ENCODE results near the gene GAD1.
A peak's percentile ranks its signal among the peaks of the same experiment; 100 is the strongest.

The GAD1 gene

DNA sequence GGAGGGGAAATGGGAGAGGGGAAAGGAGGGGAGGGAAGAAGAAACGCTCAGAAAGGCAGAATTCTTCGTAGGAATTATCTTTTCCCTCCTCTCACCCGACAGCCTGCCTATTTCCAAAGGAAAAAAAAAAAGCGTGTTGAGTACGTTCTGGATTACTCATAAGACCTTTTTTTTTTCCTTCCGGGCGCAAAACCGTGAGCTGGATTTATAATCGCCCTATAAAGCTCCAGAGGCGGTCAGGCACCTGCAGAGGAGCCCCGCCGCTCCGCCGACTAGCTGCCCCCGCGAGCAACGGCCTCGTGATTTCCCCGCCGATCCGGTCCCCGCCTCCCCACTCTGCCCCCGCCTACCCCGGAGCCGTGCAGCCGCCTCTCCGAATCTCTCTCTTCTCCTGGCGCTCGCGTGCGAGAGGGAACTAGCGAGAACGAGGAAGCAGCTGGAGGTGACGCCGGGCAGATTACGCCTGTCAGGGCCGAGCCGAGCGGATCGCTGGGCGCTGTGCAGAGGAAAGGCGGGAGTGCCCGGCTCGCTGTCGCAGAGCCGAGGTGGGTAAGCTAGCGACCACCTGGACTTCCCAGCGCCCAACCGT, at the start of gene GAD1:
TSS of gene GAD1 (plus strand) at position 384 of the 589 bp plus-strand sequence. CDS start 1,705 bp downstream, outside the sequence.
- peak; percentile 67 for DNase-seq

DNA sequence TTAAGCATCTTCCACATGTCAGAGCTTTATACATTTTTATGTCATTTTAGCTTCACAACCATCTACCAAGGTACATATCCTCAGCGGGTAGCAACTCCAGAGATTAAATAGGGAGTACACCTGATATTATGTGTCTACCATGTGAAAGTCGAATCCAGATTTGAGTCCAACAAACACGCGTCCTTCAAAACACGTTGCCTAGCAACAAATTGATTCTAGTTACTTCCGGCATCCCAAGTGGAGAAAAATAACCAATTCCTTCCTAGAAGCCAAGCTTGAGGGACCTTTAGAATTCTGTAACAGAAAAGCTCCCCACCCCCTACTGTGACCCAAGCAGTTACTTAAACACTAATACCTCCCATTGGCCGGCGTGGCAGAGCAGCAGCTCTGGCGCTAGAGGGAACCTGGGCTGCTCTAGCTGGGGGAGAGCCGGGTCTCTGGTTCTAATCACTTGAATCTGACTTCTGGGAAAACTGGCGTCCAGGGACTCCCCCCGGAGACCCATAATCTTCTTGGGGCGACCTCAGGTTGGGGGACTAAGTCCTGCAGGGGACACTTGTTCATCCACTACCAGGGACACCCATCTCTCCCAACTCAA, 46.6 kb upstream of the GAD1 start, which contains the start of gene ERICH2:
TSS of gene ERICH2 (plus strand) at position 371 of the 598 bp plus-strand sequence. CDS start 304 bp downstream, outside the sequence.
- DNase-seq = peak; percentile 63

GRCh38 chr2:170770606-170771420, 45.9 kb upstream of the GAD1 start:
- DNase-seq = peak; percentile 72

DNA sequence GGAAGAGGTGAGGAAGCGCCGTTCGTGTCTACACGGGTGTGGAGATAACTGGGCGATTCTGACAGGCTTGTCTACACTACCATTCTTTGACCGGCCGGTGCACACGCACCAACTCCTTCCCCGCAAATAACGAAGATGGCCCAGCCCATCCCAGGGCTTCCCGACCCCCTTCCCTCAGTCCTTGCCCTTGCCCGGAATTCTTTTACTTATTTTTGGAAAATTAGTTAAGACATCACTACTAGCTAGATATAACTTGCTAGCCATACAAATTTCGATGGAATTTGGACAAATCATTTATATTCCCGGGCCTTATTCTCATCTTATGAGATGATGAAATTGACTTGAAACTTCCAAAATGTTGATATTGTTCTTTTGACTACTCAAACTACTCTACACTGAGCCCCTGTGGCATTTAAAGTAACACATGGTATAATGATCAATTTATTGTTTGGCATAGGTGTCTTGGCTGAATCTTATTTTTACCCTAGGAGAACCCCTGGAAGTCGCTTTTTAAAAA, 45.2 kb upstream of the GAD1 start:
- DNase-seq = no peak

GRCh38 chr2:170772295-170772694, 44.4 kb upstream of the GAD1 start:
- no peak for DNase-seq

- DNase-seq = no peak
Measured at GRCh38 chr2:170774074-170774473, 42.6 kb upstream of the GAD1 start.

DNA sequence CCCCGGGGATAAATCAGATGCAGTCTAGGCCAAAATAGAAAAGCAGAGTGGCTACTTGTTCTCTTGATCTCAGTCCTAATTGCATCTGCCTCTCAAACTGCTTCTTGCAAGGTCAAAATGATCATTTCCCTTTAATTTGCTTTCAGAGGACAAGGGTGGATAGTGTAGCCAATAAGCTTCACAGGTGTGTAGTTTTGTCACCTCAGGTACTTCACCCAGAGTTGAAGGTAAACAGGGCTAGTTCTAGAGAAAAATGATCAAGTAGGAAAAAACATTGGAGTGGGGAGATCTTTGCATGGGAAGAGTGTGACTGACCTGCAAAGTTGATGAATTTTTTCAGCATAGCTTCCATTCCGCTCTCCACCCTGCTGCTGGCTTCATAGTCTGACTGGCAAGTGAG, 37.8 kb upstream of the GAD1 start:
- DNase-seq = no peak

DNA sequence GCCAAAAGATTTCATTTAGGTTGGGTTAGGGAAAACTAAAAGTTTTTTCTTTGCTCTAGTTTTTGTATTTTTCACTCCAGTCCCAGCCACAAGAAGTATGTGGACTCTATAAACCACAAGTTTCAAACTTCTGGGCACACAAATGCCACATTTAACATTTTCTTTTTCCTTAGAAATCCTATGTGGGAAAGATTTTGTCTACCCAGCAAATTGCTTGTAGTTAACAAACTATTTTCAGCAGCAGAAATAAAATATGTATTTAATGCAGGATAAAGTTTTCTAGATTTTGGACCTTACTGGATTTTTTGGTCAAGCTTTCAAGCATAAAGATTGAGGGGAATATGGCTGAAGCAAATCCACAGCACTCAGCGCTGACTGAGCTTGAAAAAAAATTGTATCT, 37.4 kb upstream of the GAD1 start:
- DNase-seq = no peak

- no peak for DNase-seq
Measured at GRCh38 chr2:170782673-170783072, 34.0 kb upstream of the GAD1 start.

- no peak for DNase-seq
Measured at GRCh38 chr2:170783549-170783948, 33.1 kb upstream of the GAD1 start.

- DNase-seq = no peak
Measured at GRCh38 chr2:170798996-170799395, 17.7 kb upstream of the GAD1 start.

DNA sequence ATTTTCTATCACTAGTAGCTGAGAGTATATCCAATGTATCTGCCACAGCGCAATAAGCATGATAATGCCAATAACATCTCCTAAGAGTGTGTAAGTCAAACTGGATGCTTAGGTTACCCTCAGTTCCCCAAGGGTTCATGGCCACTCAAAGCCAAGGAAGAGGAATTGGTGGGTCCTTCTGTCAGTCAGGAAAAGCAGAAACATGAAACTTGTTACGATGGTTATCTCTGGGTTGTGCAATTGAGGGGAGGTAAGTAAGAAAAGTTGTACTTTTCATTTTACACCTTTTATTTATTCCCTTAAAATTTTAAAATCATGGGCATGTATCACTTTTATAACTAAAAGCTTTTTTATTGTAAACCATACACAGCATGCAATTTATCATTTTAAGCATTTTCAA, 10.1 kb upstream of the GAD1 start:
- no peak for DNase-seq

- peak; percentile 86 for DNase-seq
Measured at GRCh38 chr2:170812710-170813600, 3.7 kb upstream of the GAD1 start.

GRCh38 chr2:170813611-170814532, 2.8 kb upstream of the GAD1 start:
- peak; percentile 58 for DNase-seq

GRCh38 chr2:170814533-170815230, 2.0 kb upstream of the GAD1 start:
- no peak for DNase-seq

GRCh38 chr2:170815311-170815710, 1.4 kb upstream of the GAD1 start:
- DNase-seq = no peak

GRCh38 chr2:170815746-170816503, 762 bp upstream of the GAD1 start:
- DNase-seq = peak; percentile 55

GRCh38 chr2:170817093-170818035, 677 bp downstream of the GAD1 start:
- peak; percentile 15 for DNase-seq
